ENCODE data around the gene INVS.
A peak's percentile ranks its signal among the peaks of the same experiment; 100 is the strongest.
"Not testable (repeated sequence)": the region's sequence is repeated elsewhere in the genome, so short reads cannot be mapped to it uniquely, and the experiment has no call there.

Gene INVS

DNA sequence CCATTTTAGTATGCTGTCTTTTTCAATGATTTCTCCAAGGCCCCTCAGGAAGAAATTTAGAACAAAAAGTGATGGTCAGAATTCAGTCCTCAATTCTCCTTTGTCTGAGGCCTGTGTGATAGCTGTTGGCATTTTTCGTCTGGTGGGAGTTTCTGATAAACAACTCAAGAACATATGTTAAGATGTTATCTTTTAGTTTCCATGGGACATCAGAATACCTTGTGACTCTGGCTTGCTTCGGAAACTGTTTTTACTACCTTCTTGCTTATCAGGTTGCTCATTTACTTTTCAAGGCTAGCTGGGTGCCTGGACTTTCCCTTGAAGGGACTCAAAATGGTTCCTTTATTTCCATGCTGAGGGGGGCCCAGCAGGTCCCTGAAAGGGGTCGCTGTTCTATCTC is 97.2 kb downstream of the INVS start:
- DNase-seq (ENCODE audit: low spot score) = no peak

GRCh38 chr9:100196828-100197227 is 97.8 kb downstream of the INVS start:
- DNase-seq (ENCODE audit: low spot score) = no peak

DNA sequence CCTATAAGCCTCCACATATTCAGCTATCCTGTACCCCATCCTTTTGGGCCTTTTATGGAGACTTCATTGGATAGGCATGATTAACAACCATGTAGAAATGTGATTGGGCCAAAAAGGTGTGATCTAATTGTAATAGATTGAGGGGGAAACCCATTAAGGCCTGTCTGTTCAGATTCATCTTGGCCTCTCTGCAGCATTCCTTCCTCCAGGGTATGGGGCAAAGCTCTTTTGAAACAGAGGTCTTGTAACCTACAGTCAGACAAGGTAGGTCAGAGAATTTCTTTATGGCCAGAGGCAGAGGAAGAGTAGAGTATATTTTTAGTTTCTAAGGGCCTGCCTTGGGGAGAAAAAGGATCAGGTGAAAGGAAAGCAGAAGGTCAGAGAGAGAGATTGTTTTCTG is 98.5 kb downstream of the INVS start:
- DNase-seq (ENCODE audit: low spot score) = no peak

DNA sequence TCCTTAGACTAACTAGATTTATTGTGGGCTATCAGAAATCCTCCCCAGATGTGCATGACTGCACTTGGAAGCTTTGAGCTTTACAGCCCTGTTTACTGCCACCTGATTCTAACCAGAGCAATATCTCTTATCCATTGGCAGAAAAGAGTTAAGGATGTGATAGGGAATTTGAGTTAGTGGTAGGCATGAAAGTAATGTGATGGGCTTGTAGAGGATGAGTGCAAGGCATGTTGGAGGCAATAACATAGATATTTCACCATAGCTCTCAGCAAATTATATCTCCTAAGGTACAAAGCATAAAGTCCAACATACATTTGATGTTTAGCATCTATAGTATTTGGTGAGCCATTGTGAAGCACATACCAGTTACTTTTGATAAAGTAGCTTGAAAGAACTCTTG is 103.8 kb downstream of the INVS start:
- DNase-seq (ENCODE audit: low spot score) = no peak

DNA sequence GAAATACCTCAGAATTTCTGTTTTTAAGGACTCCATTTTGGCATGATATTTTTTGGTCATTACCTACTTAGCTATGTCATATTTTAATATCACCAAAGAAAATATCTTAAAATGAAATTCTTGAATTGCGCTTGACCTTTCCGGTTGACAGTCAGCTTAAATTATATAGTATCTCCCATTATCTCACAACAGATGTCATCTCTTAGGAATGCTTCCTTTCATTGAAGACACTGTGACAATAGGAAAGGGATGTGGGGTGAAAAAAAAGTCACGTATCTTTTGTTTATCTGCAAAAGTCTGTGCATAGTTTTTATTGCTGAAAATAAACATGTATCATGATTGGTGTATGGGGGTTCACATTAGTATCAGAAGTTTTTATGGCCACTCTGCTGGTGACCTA is 105.8 kb downstream of the INVS start:
- DNase-seq (ENCODE audit: low spot score) = no peak

DNA sequence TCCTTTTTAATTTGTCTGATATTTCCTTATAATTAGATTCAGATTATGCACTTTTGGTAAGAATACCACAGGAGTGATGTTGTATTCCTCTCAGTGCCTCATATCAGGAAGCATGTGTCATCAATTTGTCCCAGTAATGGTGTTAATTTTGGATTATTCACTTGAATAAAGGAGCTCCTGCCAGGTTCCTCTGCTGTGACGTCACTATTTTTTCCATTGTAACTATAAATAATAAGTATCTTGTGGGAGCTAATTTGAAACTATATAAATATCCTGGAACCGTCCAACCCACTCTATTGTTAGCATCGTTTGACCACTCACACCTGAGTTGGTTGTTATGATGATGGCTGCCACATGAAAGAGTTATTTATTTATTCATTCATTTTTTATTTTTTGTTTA is 107.9 kb downstream of the INVS start:
- DNase-seq (ENCODE audit: low spot score) = no peak

DNA sequence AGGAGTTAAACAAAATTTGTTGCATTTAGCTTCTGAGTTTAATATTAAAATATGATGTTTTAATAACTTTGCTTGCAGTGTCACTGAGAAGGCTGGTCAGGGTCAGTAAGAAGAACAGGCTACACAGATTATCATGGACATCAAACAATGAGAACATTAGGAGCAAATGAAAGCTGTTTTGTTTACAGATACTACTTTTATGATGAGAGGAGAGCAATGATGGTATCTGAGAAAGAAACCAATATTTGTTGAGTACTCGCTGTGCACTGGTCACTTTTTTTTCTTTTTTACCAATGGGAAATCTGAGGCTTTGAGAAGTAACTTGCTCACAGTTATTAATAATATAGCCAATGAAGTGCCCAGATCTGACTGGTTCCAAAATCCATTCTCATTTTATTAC is 109.6 kb downstream of the INVS start:
- no peak for DNase-seq (ENCODE audit: low spot score)

GRCh38 chr9:100211476-100211875 is 112.4 kb downstream of the INVS start:
- no peak for DNase-seq (ENCODE audit: low spot score)

GRCh38 chr9:100213730-100214477 is 114.9 kb downstream of the INVS start:
- no peak for DNase-seq (ENCODE audit: low spot score)

DNA sequence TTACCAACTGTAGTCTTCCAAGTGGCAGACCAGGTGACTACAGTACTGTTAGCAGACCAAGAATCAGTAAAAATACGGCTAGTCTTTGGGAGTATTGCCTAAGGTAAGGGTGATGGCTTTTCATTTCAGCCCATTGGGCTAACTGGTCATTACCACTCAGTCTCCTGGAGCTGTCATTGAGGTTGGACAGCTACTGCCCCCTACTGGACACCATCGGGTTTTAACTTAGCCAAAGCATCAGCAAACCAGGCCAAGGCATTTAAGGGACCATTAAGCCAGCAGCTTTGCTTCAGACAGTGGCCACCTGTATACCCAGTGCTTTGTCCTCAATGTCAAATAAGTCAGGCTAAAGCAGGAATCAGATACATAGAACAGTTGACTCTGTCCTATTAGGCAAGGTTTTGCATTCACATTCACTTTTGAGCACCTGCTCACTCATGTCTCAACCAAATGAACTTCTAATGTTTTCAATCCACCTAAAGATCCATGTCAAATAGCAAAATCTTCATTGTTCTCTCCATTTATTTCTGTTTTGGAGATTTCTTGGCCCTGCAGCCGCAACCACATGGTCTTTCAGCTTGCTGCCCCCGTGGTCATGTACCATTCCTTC is 117.2 kb downstream of the INVS start:
- DNase-seq (ENCODE audit: low spot score) = peak; percentile 22

- no peak for DNase-seq (ENCODE audit: low spot score)
Observed at GRCh38 chr9:100217536-100217935, 118.5 kb downstream of the INVS start.

GRCh38 chr9:100219347-100219746 is 120.3 kb downstream of the INVS start:
- DNase-seq (ENCODE audit: low spot score) = no peak

DNA sequence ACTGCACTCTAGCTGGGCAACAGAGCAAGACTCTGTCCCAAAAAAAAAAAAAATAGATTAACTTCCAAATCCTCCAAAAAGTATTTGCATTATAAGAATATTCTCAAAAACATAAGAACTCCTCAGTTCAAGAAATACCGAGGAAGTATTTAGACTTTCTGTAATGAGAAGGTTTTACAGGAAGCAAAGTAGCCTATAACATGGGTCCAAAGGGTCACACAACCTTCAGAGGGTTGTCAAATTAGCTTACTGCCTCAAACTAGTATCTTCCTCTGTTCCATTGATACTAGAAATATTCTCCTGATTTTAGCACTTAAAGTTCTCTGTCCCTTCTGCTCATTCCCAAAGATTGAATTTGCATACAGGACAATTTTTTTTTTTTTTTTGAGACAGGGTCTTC is 121.9 kb downstream of the INVS start:
- DNase-seq (ENCODE audit: low spot score) = no peak

GRCh38 chr9:100221538-100221937 is 122.5 kb downstream of the INVS start:
- DNase-seq (ENCODE audit: low spot score) = no peak

- peak; percentile 6 for DNase-seq (ENCODE audit: low spot score)
Observed at GRCh38 chr9:100222674-100223073, 123.6 kb downstream of the INVS start.

- DNase-seq (ENCODE audit: low spot score) = no peak
Observed at GRCh38 chr9:100227636-100228035, 128.6 kb downstream of the INVS start.

GRCh38 chr9:100228352-100228869 is 129.4 kb downstream of the INVS start:
- DNase-seq (ENCODE audit: low spot score) = no peak

GRCh38 chr9:100229136-100229535 is 130.1 kb downstream of the INVS start:
- peak; percentile 8 for DNase-seq (ENCODE audit: low spot score)

- DNase-seq (ENCODE audit: low spot score) = no peak
Observed at GRCh38 chr9:100229561-100229960, 130.5 kb downstream of the INVS start.

DNA sequence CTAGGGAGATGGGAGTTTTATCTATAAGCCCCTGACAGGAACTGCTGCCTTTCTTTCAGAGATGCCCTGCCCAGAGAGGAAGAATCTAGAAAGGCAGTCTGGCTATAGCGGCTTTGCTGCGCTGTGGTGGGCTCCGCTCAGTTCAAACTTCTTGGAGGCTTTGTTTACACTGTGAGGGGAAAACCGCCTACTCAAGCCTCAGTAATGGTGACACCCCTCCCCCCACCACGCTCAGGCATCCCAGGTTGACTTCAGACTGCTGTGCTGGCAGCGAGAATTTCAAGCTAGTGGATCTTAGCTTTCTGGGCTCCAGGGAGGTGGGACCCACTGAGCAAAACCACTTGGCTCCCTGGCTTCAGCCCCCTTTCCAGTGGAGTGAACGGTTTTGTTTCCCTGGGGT is 137.9 kb downstream of the INVS start:
- DNase-seq (ENCODE audit: low spot score) = not testable (repeated sequence)

DNA sequence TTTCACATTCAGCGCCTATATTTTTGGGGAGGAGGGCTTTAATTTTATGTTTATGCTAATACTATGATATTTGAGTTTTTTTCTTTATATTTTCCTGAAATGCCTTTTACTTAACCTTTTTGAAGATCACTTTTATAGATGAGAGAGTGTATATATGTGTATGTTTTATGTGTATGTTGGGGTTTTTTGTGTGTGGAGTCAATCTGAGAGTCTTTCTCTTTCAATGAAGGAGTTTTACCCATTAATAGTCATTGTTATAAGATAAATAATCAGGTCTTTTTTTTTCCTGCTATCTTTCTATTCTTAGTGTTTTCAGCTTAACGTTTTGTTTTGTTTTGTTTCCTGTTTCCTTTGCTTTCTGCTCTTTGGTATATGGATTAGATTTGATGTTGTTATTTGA is 141.5 kb downstream of the INVS start:
- DNase-seq (ENCODE audit: low spot score) = no peak

DNA sequence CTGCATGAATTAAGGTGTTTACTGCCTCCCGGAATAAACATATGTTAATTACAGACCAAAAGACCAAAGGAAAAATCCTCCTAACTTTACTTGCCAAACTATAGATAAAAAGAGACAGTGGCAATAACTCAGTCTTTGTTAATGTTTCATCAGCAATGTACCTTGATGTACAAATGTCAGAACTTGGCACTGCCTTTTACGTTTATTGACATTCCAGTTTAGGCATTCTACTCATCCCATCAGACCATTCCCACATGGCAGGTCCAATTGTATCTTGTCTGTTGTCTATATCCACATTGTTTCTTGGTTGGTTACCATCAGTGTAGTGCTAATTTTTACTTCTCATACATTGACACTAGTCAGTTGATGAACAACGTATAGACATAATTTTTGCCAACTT is 168.2 kb downstream of the INVS start:
- DNase-seq (ENCODE audit: low spot score) = no peak

- DNase-seq (ENCODE audit: low spot score) = no peak
Observed at GRCh38 chr9:100268271-100268670, 169.2 kb downstream of the INVS start.

GRCh38 chr9:100269656-100270055 is 170.6 kb downstream of the INVS start:
- DNase-seq (ENCODE audit: low spot score) = no peak
